PC-9 (cell line): Measurements from ENCODE around the gene KCNJ6.
A peak's percentile ranks its signal among the peaks of the same experiment; 100 is the strongest.

ENCODE experiments used
- CTCF ChIP-seq: fragments of 200-600 bp; sonication (generic); conservative IDR thresholded peaks from 2 replicates; pipeline ENCODE4 v1.6.1; 2017; ENCODE audit warnings: mixed run types, antibody characterized with exemption, mild to moderate bottlenecking, moderate library complexity
- EZH2 ChIP-seq: fragments of 200-600 bp; sonication (generic); IDR thresholded peaks from 2 replicates; pipeline ENCODE4 v1.8.0; 2017; ENCODE audit warnings: antibody characterized with exemption, low read depth

GRCh38 chr21:37642493-37642892 lies 273.8 kb downstream of the KCNJ6 start:
- TF ChIP-seq CTCF (peak; percentile 44), EZH2 (no peak)
